Measurements from ENCODE around the gene CPEB4. TPM values are rescaled to one million over a fixed set of nuclear protein-coding genes. Genes with fewer than 3 reads are reported as not detected.

Gene CPEB4
- total and polyA plus RNA-seq, 2 experiments from 2014 or later: 5.9 to 10.2 TPM

DNA sequence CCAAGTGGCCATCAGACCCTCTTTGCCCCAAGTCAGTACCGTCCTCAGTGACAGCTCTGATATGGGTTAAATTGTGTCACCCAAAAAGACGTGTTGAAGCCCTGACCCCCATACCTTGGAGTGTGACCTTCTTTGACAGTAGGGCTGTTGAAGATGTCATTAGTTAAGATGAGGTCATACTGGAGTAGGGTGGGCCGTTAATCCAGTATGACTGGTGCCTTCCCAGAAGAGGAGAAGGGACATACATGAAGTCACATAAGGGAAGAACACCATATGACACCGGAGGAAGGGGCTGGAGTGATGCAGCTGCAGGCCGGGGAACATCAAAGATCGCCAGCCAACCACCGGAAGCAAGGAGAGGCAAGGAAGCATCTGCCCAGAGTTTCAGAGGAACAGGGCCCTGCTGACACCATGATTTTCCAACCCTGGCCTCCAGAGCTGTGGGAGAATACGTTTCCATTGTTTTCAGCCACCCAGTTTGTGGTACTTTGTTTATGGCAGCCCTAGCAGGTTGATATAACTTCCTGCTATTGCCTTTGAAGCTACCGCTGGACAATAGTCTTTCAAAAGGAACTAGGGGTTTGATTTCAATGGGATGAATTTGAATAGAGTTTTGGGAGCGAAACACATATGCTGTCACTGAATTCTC is 36.4 kb upstream of the CPEB4 start:
- Histone ChIP-seq H3K27ac (ENCODE audit: low read depth) (no peak overlapping the region), H3K4me3 (no peak overlapping the region), H3F3A (replicated peaks; ENCODE audit: low read depth) (no peaks in the 10 kb centered on the region), H2AFZ (no peak overlapping the region), H4K20me1 (replicated peaks; ENCODE audit: insufficient read depth) (no peaks in the 10 kb centered on the region), H3K4me1 (ENCODE audit: insufficient read depth) (no peaks in the 10 kb centered on the region), H3K9me2 (ENCODE audit: insufficient read depth) (0 out of 2 replicates have a peak, but pooled peaks cover 3% of the 10 kb centered on the region), H3K27me3 (ENCODE audit: insufficient read depth) (no peaks in the 10 kb centered on the region), H3K79me2 (replicated peaks; ENCODE audit: insufficient read depth) (no peaks in the 10 kb centered on the region), H3K36me3 (ENCODE audit: insufficient read depth) (no peaks in the 10 kb centered on the region; the same call in 1 of the 2 replicates), H3K4me2 (no peak overlapping the region)
- Mint-ChIP-seq H3K27ac (no peak overlapping the region), H3K4me3 (no peak overlapping the region), H3K9me3 (peaks cover 20% of the 10 kb centered on the region), H3K4me1 (no peaks in the 10 kb centered on the region), H3K36me3 (ENCODE audit: low read depth) (peaks cover 5% of the 10 kb centered on the region; the same call in 1 of the 3 replicates), H3K27me3 (ENCODE audit: insufficient read depth, low read depth, poor library complexity) (peaks cover 15% of the 10 kb centered on the region)
- TF ChIP-seq, protein P1, sequence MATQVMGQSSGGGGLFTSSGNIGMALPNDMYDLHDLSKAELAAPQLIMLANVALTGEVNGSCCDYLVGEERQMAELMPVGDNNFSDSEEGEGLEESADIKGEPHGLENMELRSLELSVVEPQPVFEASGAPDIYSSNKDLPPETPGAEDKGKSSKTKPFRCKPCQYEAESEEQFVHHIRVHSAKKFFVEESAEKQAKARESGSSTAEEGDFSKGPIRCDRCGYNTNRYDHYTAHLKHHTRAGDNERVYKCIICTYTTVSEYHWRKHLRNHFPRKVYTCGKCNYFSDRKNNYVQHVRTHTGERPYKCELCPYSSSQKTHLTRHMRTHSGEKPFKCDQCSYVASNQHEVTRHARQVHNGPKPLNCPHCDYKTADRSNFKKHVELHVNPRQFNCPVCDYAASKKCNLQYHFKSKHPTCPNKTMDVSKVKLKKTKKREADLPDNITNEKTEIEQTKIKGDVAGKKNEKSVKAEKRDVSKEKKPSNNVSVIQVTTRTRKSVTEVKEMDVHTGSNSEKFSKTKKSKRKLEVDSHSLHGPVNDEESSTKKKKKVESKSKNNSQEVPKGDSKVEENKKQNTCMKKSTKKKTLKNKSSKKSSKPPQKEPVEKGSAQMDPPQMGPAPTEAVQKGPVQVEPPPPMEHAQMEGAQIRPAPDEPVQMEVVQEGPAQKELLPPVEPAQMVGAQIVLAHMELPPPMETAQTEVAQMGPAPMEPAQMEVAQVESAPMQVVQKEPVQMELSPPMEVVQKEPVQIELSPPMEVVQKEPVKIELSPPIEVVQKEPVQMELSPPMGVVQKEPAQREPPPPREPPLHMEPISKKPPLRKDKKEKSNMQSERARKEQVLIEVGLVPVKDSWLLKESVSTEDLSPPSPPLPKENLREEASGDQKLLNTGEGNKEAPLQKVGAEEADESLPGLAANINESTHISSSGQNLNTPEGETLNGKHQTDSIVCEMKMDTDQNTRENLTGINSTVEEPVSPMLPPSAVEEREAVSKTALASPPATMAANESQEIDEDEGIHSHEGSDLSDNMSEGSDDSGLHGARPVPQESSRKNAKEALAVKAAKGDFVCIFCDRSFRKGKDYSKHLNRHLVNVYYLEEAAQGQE (IDR thresholded peaks at IDR 0.05; ENCODE audit: unreplicated experiment): no peak
- no peak for TF ChIP-seq ZNF331 (CRISPR knock-in tag; IDR thresholded peaks at IDR 0.05; ENCODE audit: low read depth)
- no peak for TF ChIP-seq EZH2phosphoT487 (IDR thresholded peaks at IDR 0.05; ENCODE audit: unreplicated experiment)
- TF ChIP-seq, protein P2, sequence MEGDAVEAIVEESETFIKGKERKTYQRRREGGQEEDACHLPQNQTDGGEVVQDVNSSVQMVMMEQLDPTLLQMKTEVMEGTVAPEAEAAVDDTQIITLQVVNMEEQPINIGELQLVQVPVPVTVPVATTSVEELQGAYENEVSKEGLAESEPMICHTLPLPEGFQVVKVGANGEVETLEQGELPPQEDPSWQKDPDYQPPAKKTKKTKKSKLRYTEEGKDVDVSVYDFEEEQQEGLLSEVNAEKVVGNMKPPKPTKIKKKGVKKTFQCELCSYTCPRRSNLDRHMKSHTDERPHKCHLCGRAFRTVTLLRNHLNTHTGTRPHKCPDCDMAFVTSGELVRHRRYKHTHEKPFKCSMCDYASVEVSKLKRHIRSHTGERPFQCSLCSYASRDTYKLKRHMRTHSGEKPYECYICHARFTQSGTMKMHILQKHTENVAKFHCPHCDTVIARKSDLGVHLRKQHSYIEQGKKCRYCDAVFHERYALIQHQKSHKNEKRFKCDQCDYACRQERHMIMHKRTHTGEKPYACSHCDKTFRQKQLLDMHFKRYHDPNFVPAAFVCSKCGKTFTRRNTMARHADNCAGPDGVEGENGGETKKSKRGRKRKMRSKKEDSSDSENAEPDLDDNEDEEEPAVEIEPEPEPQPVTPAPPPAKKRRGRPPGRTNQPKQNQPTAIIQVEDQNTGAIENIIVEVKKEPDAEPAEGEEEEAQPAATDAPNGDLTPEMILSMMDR (conservative IDR thresholded peaks at IDR 0.05; ENCODE audit: low read depth in 2 of 2): no peak
- TF ChIP-seq EZH2 (IDR thresholded peaks at IDR 0.05; ENCODE audit: low read depth, unreplicated experiment): no peak
- TF ChIP-seq, protein P3, sequence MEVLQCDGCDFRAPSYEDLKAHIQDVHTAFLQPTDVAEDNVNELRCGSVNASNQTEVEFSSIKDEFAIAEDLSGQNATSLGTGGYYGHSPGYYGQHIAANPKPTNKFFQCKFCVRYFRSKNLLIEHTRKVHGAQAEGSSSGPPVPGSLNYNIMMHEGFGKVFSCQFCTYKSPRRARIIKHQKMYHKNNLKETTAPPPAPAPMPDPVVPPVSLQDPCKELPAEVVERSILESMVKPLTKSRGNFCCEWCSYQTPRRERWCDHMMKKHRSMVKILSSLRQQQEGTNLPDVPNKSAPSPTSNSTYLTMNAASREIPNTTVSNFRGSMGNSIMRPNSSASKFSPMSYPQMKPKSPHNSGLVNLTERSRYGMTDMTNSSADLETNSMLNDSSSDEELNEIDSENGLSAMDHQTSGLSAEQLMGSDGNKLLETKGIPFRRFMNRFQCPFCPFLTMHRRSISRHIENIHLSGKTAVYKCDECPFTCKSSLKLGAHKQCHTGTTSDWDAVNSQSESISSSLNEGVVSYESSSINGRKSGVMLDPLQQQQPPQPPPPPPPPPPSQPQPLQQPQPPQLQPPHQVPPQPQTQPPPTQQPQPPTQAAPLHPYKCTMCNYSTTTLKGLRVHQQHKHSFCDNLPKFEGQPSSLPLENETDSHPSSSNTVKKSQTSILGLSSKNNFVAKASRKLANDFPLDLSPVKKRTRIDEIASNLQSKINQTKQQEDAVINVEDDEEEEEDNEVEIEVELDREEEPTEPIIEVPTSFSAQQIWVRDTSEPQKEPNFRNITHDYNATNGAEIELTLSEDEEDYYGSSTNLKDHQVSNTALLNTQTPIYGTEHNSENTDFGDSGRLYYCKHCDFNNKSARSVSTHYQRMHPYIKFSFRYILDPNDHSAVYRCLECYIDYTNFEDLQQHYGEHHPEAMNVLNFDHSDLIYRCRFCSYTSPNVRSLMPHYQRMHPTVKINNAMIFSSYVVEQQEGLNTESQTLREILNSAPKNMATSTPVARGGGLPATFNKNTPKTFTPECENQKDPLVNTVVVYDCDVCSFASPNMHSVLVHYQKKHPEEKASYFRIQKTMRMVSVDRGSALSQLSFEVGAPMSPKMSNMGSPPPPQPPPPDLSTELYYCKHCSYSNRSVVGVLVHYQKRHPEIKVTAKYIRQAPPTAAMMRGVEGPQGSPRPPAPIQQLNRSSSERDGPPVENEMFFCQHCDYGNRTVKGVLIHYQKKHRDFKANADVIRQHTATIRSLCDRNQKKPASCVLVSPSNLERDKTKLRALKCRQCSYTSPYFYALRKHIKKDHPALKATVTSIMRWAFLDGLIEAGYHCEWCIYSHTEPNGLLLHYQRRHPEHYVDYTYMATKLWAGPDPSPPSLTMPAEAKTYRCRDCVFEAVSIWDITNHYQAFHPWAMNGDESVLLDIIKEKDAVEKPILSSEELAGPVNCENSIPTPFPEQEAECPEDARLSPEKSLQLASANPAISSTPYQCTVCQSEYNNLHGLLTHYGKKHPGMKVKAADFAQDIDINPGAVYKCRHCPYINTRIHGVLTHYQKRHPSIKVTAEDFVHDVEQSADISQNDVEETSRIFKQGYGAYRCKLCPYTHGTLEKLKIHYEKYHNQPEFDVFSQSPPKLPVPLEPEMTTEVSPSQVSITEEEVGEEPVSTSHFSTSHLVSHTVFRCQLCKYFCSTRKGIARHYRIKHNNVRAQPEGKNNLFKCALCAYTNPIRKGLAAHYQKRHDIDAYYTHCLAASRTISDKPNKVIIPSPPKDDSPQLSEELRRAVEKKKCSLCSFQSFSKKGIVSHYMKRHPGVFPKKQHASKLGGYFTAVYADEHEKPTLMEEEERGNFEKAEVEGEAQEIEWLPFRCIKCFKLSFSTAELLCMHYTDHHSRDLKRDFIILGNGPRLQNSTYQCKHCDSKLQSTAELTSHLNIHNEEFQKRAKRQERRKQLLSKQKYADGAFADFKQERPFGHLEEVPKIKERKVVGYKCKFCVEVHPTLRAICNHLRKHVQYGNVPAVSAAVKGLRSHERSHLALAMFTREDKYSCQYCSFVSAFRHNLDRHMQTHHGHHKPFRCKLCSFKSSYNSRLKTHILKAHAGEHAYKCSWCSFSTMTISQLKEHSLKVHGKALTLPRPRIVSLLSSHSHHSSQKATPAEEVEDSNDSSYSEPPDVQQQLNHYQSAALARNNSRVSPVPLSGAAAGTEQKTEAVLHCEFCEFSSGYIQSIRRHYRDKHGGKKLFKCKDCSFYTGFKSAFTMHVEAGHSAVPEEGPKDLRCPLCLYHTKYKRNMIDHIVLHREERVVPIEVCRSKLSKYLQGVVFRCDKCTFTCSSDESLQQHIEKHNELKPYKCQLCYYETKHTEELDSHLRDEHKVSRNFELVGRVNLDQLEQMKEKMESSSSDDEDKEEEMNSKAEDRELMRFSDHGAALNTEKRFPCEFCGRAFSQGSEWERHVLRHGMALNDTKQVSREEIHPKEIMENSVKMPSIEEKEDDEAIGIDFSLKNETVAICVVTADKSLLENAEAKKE (CRISPR knock-in tag; IDR thresholded peaks at IDR 0.05): no peak
- TF ChIP-seq STAT1 (IDR thresholded peaks at IDR 0.05; ENCODE audit: unreplicated experiment): no peak
- TF ChIP-seq, protein P4, sequence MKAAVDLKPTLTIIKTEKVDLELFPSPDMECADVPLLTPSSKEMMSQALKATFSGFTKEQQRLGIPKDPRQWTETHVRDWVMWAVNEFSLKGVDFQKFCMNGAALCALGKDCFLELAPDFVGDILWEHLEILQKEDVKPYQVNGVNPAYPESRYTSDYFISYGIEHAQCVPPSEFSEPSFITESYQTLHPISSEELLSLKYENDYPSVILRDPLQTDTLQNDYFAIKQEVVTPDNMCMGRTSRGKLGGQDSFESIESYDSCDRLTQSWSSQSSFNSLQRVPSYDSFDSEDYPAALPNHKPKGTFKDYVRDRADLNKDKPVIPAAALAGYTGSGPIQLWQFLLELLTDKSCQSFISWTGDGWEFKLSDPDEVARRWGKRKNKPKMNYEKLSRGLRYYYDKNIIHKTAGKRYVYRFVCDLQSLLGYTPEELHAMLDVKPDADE (IDR thresholded peaks at IDR 0.05): no peak
- TF ChIP-seq ZNF114 (CRISPR knock-in tag; IDR thresholded peaks at IDR 0.05): no peak
- no peak for TF ChIP-seq JUNB (IDR thresholded peaks at IDR 0.05; ENCODE audit: unreplicated experiment)
- TF ChIP-seq POLR2AphosphoS5 (IDR thresholded peaks at IDR 0.05; ENCODE audit: low read depth): no peak
- DNase-seq (ENCODE audit: low spot score) (no peak), ATAC-seq (no peak)
